H1 (cell line): ENCODE data around the gene KCNAB2. TPM values are rescaled to one million over a fixed set of nuclear protein-coding genes. Genes with fewer than 3 reads are reported as not detected.

Experiments
- ATF2 ChIP-seq: IDR thresholded peaks from 2 replicates; pipeline ENCODE4 v1.6.1; 2012; ENCODE audit warnings: low read length, inconsistent platforms
- CTCF ChIP-seq, 3 experiments: IDR thresholded peaks; 1 replicate in 2 of 3; 2 replicates in 1 of 3; pipeline versions ENCODE4 v1.5.1 to v1.6.1; 2011; ENCODE audit warnings: low read length in 3 of 3, mild to moderate bottlenecking in 3 of 3, inconsistent platforms in 2 of 3, low read depth in 1 of 3, moderate library complexity in 1 of 3; ENCODE audit not compliant: insufficient read depth in 1 of 3; ENCODE audit errors: control extremely low read depth in 1 of 3
- EGR1 ChIP-seq: IDR thresholded peaks from 2 replicates; pipeline ENCODE4 v1.6.1; 2011; ENCODE audit warnings: low read depth, low read length, borderline replicate concordance
- MAX ChIP-seq: IDR thresholded peaks from 2 replicates; pipeline ENCODE4 v1.6.1; 2012; ENCODE audit warnings: inconsistent platforms
- RAD21 ChIP-seq, 2 experiments: IDR thresholded peaks in 1 of 2; conservative IDR thresholded peaks in 1 of 2; 2 replicates each; pipeline ENCODE4 v1.6.1; 2011; ENCODE audit warnings: low read depth in 2 of 2, low read length in 2 of 2, improper control_type of control experiment in 1 of 2, inconsistent platforms in 1 of 2, mild to moderate bottlenecking in 1 of 2, moderate library complexity in 1 of 2
- RXRA ChIP-seq: IDR thresholded peaks from 2 replicates; pipeline ENCODE4 v1.6.1; 2011; ENCODE audit warnings: low read depth, mild to moderate bottlenecking, low read length, moderate library complexity; ENCODE audit not compliant: insufficient read depth
- SUZ12 ChIP-seq: fragments of 200-600 bp; sonication (generic); IDR thresholded peaks from 2 replicates; pipeline ENCODE4 v1.6.1; 2012; ENCODE audit warnings: mild to moderate bottlenecking, inconsistent platforms, low read length, moderate library complexity, mixed read lengths
- TAF1 ChIP-seq: IDR thresholded peaks from 2 replicates; pipeline ENCODE4 v1.6.1; 2011; ENCODE audit warnings: mild to moderate bottlenecking, low read depth, low read length
- polyA plus RNA-seq, 7 experiments: library from polyadenylated mRNA; depleted of rRNA in 3 of 7; stranded (reverse) in 5 of 7; unstranded in 2 of 7; fragments of >200 nt in 5 of 7; fragments of 200-250 nt in 2 of 7; gene quantifications; 1 replicate in 5 of 7; 2 replicates in 1 of 7; 4 replicates in 1 of 7; pipeline versions ENCODE4 v1.2.1 to v1.2.3, GENCODE V29; 2011 to 2013; ENCODE audit warnings: missing spikeins in 2 of 7, mixed read lengths in 2 of 7
- total RNA-seq: library from RNA; stranded (reverse); fragmentation: NEBNext Ultra II Directional; extraction: Animal tissue kit (Norgen Biotek cat#: 25700); gene quantifications from 2 replicates; pipeline ENCODE4 v1.2.1, GENCODE V29; 2021

The KCNAB2 gene
- total and polyA plus RNA-seq, 2 of the 8 experiments (the other 6 are each of a cell fraction or from before 2014, with no cell fraction given), result 4.5 to 7.0 TPM

- peak in 2 of 3 experiments; percentile 66 to 79; a peak in 3 of 4 replicates for TF ChIP-seq CTCF (IDR thresholded peaks at IDR 0.05; ENCODE audit: control extremely low read depth in 1 of 3, insufficient read depth in 1 of 3, low read depth in 1 of 3, low read length in 3 of 3)
- TF ChIP-seq MAX, result peak; percentile 30; the same call in 1 of the 2 replicates
- peak; percentile 33; the same call in 1 of the 2 replicates for TF ChIP-seq ATF2
- no peak for TF ChIP-seq TAF1
- TF ChIP-seq EGR1, result no peak
- peak; percentile 82 to 88 for TF ChIP-seq RAD21 (IDR thresholded peaks at IDR 0.05 in 1 of 2, conservative IDR thresholded peaks at IDR 0.05 in 1 of 2; ENCODE audit: low read depth in 2 of 2, low read length in 2 of 2)
- no peak for TF ChIP-seq SUZ12
- no peak for TF ChIP-seq RXRA
These were observed 7.0 kb downstream of the KCNAB2 start (continued) for GRCh38 chr1:6052543-6053205.
